Endothelial cell of umbilical vein (primary cell): Measurements from ENCODE around the gene NLGN1.

Experiments
- CTCF ChIP-seq, 2 donors: IDR thresholded peaks; 1 replicate in 1 of 2; 2 replicates in 1 of 2; pipeline ENCODE4 v1.5.1; 2011; ENCODE audit warnings: low read length in 2 of 2, mild to moderate bottlenecking in 2 of 2, moderate library complexity in 2 of 2, control low read depth in 1 of 2, inconsistent platforms in 1 of 2, low read depth in 1 of 2; ENCODE audit not compliant: insufficient read depth in 1 of 2; ENCODE audit errors: extremely low read depth in 1 of 2
- EZH2 ChIP-seq: IDR thresholded peaks from 2 replicates; pipeline ENCODE4 v1.6.1; 2012; ENCODE audit warnings: borderline replicate concordance, low read depth, mild to moderate bottlenecking, moderate library complexity, low read length, inconsistent platforms; ENCODE audit not compliant: severe bottlenecking
- POLR2AphosphoS5 ChIP-seq: IDR thresholded peaks from 2 replicates; pipeline ENCODE4 v1.6.1; 2012; ENCODE audit warnings: low read depth, mild to moderate bottlenecking, control low read depth, low read length, moderate library complexity; ENCODE audit not compliant: insufficient read depth

GRCh38 chr3:173531602-173532001, 134.1 kb downstream of the NLGN1 start:
- TF ChIP-seq CTCF (IDR thresholded peaks at IDR 0.05; ENCODE audit: extremely low read depth in 1 of 2, insufficient read depth in 1 of 2, low read depth in 1 of 2, low read length in 2 of 2) (no peak), POLR2AphosphoS5 (no peak), EZH2 (no peak)
